ENCODE results near the gene EVA1C. TPM values are rescaled to one million over a fixed set of nuclear protein-coding genes. Genes with fewer than 3 reads are reported as not detected.
"Not testable (repeated sequence)": the region's sequence is repeated elsewhere in the genome, so short reads cannot be mapped to it uniquely, and the experiment has no call there.

EVA1C gene
- total RNA-seq, 1 donor from 2014 or later: 8.2 TPM

- Mint-ChIP-seq H3K36me3 (ENCODE audit: low read depth) (peaks cover 2% of the 10 kb centered on the region), H3K27ac (no peak overlapping the region), H3K4me3 (no peak overlapping the region), H3K4me1 (peaks cover 13% of the 10 kb centered on the region), H3K9me3 (peaks cover 4% of the 10 kb centered on the region), H3K27me3 (no peaks in the 10 kb centered on the region)
- DNase-seq: no peak
- intact Hi-C loops (cut with micrococcal nuclease): loop anchor here (2.0 to 5.0 kb wide), 4 partner anchors 14 to 214 kb away; partner anchors contain the start of genes CFAP298 and MIS18A
Observed at GRCh38 chr21:32492376-32492775, 79.9 kb downstream of the EVA1C start.

DNA sequence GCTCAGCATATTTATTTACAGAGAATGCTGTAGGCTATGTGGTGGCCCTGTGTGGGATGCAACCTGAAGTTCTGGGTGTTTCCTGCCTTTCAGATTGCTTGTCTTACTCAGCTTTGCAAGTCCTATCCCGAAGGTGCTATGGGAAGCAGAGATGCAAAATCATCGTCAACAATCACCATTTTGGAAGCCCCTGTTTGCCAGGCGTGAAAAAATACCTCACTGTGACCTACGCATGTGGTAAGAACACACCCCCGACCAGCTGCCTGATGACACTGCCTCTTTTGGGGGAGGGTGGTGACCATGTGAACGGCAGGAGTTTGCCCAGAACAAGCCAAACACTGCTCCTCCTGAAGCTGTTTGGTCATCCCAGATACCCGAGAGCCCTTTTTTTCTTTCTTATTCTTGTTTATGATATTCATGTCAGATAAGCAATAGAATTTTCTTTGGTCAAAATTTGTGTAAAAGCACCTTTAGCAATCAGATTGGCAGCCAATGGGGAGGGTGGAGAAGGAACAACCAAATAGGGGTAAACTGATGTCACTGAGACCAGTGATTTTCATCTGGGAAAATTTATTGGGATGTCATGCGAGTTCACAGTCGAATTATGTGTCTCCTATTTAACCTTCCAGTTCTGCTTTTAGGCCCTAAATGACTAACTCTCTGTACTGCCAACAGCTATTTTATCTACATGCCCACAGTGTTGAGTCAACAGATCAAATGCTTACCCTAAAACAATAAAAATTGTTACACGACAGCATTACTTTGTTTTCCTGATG, 82.6 kb downstream of the EVA1C start:
- no peaks in the 10 kb centered on the region for H3K27me3 Mint-ChIP-seq
- H3K9me3 Mint-ChIP-seq: no peaks in the 10 kb centered on the region
- no peak for DNase-seq
- H3K36me3 Mint-ChIP-seq (ENCODE audit: low read depth): peaks cover under 1% of the 10 kb centered on the region
- H3K4me3 Mint-ChIP-seq: no peak overlapping the region
- intact Hi-C loops (cut with micrococcal nuclease): loop anchor here (5.0 kb wide), 1 partner anchor 72 kb away; no protein-coding TSS in a partner anchor
- H3K4me1 Mint-ChIP-seq: peaks cover 13% of the 10 kb centered on the region
- no peak overlapping the region for H3K27ac Mint-ChIP-seq

DNA sequence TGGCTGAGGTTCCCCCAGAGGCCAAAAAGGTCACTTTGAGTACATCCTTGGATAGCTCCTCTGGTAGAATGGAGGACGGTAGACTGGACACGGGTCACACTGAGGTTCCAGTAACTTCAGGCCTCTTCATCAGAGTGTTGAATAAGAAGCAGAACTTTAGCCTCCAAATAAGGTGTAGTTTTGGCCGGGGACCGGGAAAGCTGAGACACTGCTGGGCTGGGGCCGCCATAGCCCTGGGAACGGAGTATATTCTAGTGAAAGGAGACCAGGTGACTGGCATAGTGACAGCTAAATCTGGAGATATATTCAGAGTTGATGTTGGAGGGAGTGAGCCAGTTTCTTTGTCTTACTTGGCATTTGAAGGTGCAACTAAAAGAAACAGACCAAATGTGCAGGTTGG, 84.1 kb downstream of the EVA1C start:
- H3K27ac Mint-ChIP-seq: no peak overlapping the region
- no peak overlapping the region for H3K4me3 Mint-ChIP-seq
- intact Hi-C loops (cut with micrococcal nuclease): no loop called here
- H3K4me1 Mint-ChIP-seq: peaks cover 10% of the 10 kb centered on the region
- no peaks in the 10 kb centered on the region for H3K27me3 Mint-ChIP-seq
- DNase-seq: no peak
- no peaks in the 10 kb centered on the region for H3K36me3 Mint-ChIP-seq (ENCODE audit: low read depth)
- no peaks in the 10 kb centered on the region for H3K9me3 Mint-ChIP-seq

DNA sequence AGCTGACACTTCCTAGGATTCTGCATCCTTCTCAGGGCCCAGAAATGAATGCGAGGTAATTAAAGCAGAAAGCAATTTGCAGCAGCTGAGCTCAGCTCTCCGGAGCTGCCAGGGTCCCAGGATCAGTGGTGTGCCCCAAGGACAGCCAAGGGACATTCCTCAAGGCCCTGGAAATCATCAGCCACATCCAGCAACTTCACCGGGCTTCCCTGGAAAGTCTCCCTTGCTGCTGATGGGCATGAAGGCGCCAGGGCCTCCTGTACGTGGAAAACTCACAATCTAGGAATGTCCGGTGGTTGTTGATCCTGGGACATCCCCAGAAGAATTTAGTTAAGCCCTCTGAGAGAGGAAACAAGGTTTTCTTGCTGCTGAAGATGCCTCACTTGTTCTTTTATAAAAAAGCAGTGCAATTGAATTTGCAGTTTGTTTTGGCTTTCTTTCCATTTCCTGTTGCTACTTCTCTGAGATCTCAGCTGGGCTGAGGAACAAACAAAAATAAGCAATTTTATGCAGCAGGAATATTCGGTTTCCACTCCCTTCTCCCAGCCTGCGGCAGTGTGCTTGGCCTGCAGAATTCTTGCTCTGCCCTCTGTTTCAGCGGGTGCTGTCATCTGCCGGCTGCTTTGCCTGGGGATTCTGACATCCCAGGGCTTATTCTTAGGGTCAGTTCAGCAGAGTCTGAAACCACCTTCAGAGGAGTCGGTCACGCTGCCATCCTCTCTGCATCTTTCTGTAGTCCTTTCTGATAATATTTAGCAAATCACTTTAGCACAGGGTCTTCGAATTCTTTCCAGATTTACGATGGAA, 86.9 kb downstream of the EVA1C start:
- Mint-ChIP-seq H3K4me3 (no peak overlapping the region), H3K36me3 (ENCODE audit: low read depth) (no peaks in the 10 kb centered on the region), H3K27me3 (no peaks in the 10 kb centered on the region), H3K9me3 (no peaks in the 10 kb centered on the region), H3K27ac (no peak overlapping the region), H3K4me1 (peaks cover 6% of the 10 kb centered on the region)
- no peak for DNase-seq
- intact Hi-C loops (cut with micrococcal nuclease): no loop called here

DNA sequence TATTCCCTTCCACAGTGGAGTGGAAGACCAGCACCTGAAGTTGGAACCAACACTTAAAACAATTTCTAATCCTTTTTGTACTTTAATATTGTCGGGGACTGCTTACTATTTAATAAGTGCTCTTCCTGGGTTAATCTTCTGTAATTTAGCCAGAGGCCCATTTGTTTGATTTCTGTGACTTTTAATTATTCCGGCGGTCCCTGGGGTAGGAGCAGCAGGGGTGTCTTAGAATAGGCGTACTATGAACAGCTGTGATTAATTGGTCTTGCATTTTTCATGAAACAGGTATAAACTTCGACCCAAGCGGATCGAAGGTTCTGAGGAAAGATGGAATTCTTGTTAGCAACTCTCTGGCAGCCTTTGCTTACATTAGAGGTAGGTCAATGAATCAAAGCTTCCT, 91.1 kb downstream of the EVA1C start:
- H3K4me1 Mint-ChIP-seq; H3K9me3 Mint-ChIP-seq; DNase-seq; H3K36me3 Mint-ChIP-seq (ENCODE audit: low read depth); H3K4me3 Mint-ChIP-seq; H3K27me3 Mint-ChIP-seq; intact Hi-C loops (cut with micrococcal nuclease); H3K27ac Mint-ChIP-seq: not testable (repeated sequence)

DNA sequence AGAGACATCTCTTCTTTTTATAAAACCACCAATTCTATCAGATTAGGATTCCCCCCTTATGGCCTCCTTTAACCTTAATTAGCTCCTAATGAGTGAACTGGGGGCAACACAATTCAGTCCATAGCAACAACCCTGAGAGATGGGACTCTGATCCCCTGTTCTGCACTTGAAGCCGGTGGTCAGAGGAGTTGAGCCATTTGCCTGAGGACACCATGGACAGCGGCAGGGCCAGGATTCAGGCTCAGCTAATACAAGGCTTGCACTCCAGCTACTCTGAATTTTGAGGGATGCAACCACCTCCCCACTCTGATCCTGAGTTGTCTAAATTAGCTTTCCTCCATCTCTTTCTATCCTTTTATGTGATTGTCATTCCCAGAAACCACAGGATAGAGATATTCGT, 93.3 kb downstream of the EVA1C start:
- H3K36me3 Mint-ChIP-seq (ENCODE audit: low read depth); H3K27me3 Mint-ChIP-seq; DNase-seq; intact Hi-C loops (cut with micrococcal nuclease); H3K27ac Mint-ChIP-seq; H3K4me1 Mint-ChIP-seq; H3K4me3 Mint-ChIP-seq: not testable (repeated sequence)
- peaks cover 11% of the 10 kb centered on the region for H3K9me3 Mint-ChIP-seq

GRCh38 chr21:32506411-32506965, 94.0 kb downstream of the EVA1C start:
- H3K27me3 Mint-ChIP-seq; intact Hi-C loops (cut with micrococcal nuclease); H3K27ac Mint-ChIP-seq; H3K4me3 Mint-ChIP-seq; DNase-seq; H3K36me3 Mint-ChIP-seq (ENCODE audit: low read depth); H3K4me1 Mint-ChIP-seq: not testable (repeated sequence)
- H3K9me3 Mint-ChIP-seq: peaks cover 11% of the 10 kb centered on the region

GRCh38 chr21:32507342-32507919, 94.9 kb downstream of the EVA1C start:
- DNase-seq: no peak
- intact Hi-C loops (cut with micrococcal nuclease): no loop called here
- Mint-ChIP-seq H3K27me3 (no peaks in the 10 kb centered on the region), H3K36me3 (ENCODE audit: low read depth) (no peaks in the 10 kb centered on the region), H3K4me3 (no peak overlapping the region), H3K27ac (no peak overlapping the region), H3K9me3 (peaks cover 11% of the 10 kb centered on the region), H3K4me1 (no peaks in the 10 kb centered on the region)

DNA sequence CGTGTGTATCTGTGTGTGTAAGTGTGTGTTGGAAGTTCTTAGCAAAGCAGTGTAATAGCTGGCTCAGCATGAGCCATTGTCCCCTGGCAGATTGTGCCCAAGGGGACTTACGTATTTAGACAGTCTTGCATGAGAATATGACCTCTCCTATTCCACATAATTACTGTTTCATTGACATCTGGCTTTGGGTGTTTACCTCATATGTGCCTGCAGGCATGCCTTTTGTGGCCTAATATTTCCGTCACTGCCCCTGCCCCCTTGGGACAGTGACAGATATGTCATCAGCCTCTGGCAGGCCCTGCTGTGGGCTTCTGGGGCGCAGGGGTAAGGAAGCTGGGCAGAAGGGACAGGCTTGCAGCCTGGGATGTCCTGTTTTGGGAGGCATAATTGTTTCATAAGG, 95.5 kb downstream of the EVA1C start:
- H3K4me3 Mint-ChIP-seq; H3K27ac Mint-ChIP-seq; H3K36me3 Mint-ChIP-seq (ENCODE audit: low read depth); H3K27me3 Mint-ChIP-seq; DNase-seq; intact Hi-C loops (cut with micrococcal nuclease); H3K4me1 Mint-ChIP-seq: not testable (repeated sequence)
- peaks cover 11% of the 10 kb centered on the region for H3K9me3 Mint-ChIP-seq

GRCh38 chr21:32508558-32508957, 96.1 kb downstream of the EVA1C start:
- Mint-ChIP-seq H3K27me3 (no peaks in the 10 kb centered on the region), H3K36me3 (ENCODE audit: low read depth) (no peaks in the 10 kb centered on the region), H3K4me3 (no peak overlapping the region), H3K9me3 (peaks cover 11% of the 10 kb centered on the region), H3K4me1 (no peaks in the 10 kb centered on the region), H3K27ac (no peak overlapping the region)
- DNase-seq: no peak
- intact Hi-C loops (cut with micrococcal nuclease): no loop called here

- DNase-seq; H3K4me1 Mint-ChIP-seq; intact Hi-C loops (cut with micrococcal nuclease); H3K36me3 Mint-ChIP-seq (ENCODE audit: low read depth); H3K4me3 Mint-ChIP-seq; H3K27me3 Mint-ChIP-seq; H3K27ac Mint-ChIP-seq: not testable (repeated sequence)
- peaks cover 11% of the 10 kb centered on the region for H3K9me3 Mint-ChIP-seq
Observed at GRCh38 chr21:32508975-32509374, 96.5 kb downstream of the EVA1C start.

DNA sequence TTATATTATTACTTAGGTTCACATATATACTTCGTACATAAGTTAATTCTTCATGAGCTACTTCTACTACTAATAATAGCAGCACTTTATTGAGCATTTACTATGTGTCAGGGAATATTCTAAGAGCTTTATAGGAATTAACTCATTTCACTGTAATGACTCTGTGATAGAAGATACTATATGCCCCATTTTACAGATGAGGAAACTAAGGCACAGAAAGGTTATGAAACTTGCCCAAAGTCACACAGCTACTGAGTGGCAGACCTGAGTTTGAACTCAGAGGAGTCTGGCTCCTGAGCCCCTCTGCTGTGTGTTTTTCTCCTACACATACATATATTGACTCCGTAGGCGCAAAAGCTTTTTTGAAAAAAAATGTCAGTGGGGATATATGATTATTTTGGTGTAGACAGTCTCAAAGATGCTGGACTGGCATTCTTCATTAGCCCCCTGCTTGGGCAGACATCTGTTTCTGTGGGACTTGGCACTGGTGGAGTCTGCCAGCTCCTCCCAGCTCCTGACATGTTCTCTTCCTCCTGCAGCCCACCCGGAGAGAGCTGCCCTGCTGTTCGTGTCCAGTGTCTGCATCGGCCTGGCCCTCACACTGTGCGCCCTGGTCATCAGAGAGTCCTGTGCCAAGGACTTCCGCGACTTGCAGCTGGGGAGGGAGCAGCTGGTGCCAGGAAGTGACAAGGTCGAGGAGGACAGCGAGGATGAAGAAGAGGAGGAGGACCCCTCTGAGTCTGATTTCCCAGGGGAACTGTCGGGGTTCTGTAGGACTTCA, 102.0 kb downstream of the EVA1C start:
- Mint-ChIP-seq H3K27me3 (no peaks in the 10 kb centered on the region), H3K4me3 (no peak overlapping the region), H3K4me1 (no peaks in the 10 kb centered on the region), H3K27ac (no peak overlapping the region), H3K36me3 (ENCODE audit: low read depth) (no peaks in the 10 kb centered on the region), H3K9me3 (peaks cover 4% of the 10 kb centered on the region)
- DNase-seq: no peak
- intact Hi-C loops (cut with micrococcal nuclease): no loop called here

- Mint-ChIP-seq H3K9me3 (no peaks in the 10 kb centered on the region), H3K4me3 (no peak overlapping the region), H3K36me3 (ENCODE audit: low read depth) (no peaks in the 10 kb centered on the region), H3K4me1 (no peaks in the 10 kb centered on the region), H3K27ac (no peak overlapping the region), H3K27me3 (no peaks in the 10 kb centered on the region)
- intact Hi-C loops (cut with micrococcal nuclease): no loop called here
- DNase-seq: no peak
Observed at GRCh38 chr21:32515874-32516273, 103.4 kb downstream of the EVA1C start.
